Measurements from ENCODE around the gene GFM1. TPM values are rescaled to one million over a fixed set of nuclear protein-coding genes. Genes with fewer than 3 reads are reported as not detected.

The GFM1 gene
- total RNA-seq, 6 experiments from 2014 or later: 40.2 to 61.5 (median 43.8) TPM

DNA sequence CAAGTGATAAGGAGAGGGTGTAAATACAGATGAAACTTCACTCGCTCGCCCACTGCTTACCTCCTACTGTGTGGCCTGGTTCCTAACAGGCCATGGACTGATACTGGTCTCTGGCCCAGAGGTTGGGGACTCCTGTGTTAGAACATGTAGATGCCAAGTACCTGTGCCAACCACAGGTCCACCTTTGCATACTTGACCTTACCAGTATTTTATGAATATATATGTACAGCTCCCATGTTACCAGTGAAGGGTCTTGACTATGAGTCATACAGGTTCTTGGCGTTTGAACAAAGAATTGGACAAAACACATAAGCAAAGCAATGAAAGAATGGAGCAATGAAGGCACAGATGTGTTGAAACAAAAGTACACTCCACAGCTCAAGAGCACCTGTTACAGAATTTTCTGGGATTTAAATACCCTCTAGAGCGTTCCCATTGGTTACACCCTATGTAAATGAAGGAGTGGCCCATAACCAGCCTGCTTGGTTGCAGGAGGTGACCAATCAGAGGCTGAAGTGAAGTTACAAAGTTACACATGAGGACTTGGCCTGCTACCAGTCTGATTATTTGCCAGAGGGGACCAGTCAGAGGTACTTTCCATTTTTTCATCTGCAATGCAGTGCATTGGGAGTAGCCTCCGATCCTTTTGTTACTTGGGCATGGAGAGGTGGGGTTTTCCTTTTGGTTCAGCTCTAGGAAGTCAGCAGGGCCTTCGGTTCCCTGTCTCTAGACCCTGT, 1.7 kb upstream of the GFM1 start:
- H3K27me3 ChIP-seq: no peaks in the 10 kb centered on the region
- no peak for ATAC-seq
- H3K36me3 ChIP-seq: peaks cover 0 to 4% (median 0%) of the 10 kb centered on the region in 4 donors
- peaks cover 0 to 12% (median 5%) of the 10 kb centered on the region in 4 donors for H3K4me1 ChIP-seq
- no peak for DNase-seq
- TF ChIP-seq, protein P1, sequence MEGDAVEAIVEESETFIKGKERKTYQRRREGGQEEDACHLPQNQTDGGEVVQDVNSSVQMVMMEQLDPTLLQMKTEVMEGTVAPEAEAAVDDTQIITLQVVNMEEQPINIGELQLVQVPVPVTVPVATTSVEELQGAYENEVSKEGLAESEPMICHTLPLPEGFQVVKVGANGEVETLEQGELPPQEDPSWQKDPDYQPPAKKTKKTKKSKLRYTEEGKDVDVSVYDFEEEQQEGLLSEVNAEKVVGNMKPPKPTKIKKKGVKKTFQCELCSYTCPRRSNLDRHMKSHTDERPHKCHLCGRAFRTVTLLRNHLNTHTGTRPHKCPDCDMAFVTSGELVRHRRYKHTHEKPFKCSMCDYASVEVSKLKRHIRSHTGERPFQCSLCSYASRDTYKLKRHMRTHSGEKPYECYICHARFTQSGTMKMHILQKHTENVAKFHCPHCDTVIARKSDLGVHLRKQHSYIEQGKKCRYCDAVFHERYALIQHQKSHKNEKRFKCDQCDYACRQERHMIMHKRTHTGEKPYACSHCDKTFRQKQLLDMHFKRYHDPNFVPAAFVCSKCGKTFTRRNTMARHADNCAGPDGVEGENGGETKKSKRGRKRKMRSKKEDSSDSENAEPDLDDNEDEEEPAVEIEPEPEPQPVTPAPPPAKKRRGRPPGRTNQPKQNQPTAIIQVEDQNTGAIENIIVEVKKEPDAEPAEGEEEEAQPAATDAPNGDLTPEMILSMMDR (IDR thresholded peaks at IDR 0.05): no peak
- TF ChIP-seq POLR2A (IDR thresholded peaks at IDR 0.05): no peak
- intact Hi-C loops (cut with DNase I): no loop called here
- WGBS (ENCODE audit: insufficient coverage, low coverage, low lambda C conversion rate, missing lambda C conversion rate): 51% methylated on average over 5 of the region's 6 CpGs
- no peaks in the 10 kb centered on the region for H3K9me3 ChIP-seq
- no peak overlapping the region for H3K4me3 ChIP-seq
- no peak overlapping the region for H3K27ac ChIP-seq

DNA sequence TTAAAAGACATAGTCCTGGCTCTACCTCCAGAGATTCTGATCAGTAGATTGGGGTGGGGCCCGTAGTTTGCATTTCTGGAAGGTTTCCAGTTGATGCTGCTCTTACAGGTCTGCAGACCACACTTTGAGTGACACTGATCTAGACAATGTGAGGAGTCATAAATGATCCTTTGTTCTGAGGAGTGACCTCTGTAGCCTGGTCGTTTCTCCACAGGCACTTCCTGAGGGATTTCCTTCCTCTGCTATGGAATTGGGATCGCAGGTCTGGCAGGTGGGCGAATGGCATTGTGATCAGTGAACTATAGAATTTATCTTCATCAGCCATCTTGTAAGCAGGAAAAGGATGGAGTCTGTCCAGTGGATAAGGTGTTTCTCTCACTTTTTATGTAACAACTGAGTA, 5.5 kb downstream of the GFM1 start:
- no peak for DNase-seq
- peaks cover 0 to 48% (median 9%) of the 10 kb centered on the region in 4 donors for H3K36me3 ChIP-seq
- 46% methylated on average over 2 of the region's 4 CpGs for WGBS (ENCODE audit: insufficient coverage, low coverage, low lambda C conversion rate, missing lambda C conversion rate)

DNA sequence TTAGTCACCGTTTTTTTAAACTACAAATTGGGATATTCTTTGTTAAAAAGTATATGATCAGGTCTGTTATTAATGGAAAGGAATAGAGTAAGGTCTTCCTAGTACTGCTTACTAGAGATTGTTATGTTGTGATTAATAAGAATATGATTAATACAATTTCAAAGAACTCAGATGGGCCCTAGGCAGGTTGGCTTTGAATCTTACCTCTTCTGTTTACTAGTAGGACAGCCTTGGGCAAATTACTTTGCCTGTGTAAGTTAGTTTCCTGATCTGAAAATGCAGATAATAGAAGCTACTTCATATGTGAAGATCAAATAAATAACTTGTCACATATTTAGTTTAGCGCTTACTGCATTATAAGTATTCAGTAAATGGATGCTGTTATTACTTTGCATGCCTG, 6.9 kb downstream of the GFM1 start:
- Histone ChIP-seq H3K4me1 (no peaks in the 10 kb centered on the region), H3K27ac (no peak overlapping the region), H3K27me3 (no peaks in the 10 kb centered on the region), H3K9me3 (no peaks in the 10 kb centered on the region), H3K4me3 (no peak overlapping the region), H3K36me3 (peaks cover 0 to 52% (median 9%) of the 10 kb centered on the region in 4 donors)
- TF ChIP-seq, protein P1 (IDR thresholded peaks at IDR 0.05): no peak
- no peak for TF ChIP-seq POLR2A (IDR thresholded peaks at IDR 0.05)
- ATAC-seq (no peak), DNase-seq (no peak)
- WGBS (ENCODE audit: insufficient coverage, low coverage, low lambda C conversion rate, missing lambda C conversion rate): 91% methylated on average over 2 of the region's 2 CpGs
- intact Hi-C loops (cut with DNase I): no loop called here

More for the DNA sequence above, 5.5 kb downstream of the GFM1 start:
- no peaks in the 10 kb centered on the region for H3K27me3 ChIP-seq
- peaks cover 0 to 12% (median 5%) of the 10 kb centered on the region in 4 donors for H3K4me1 ChIP-seq
- intact Hi-C loops (cut with DNase I): no loop called here
- TF ChIP-seq, protein P1 (IDR thresholded peaks at IDR 0.05): no peak
- TF ChIP-seq POLR2A (IDR thresholded peaks at IDR 0.05): no peak
- H3K4me3 ChIP-seq: no peak overlapping the region
- H3K27ac ChIP-seq: no peak overlapping the region
- H3K9me3 ChIP-seq: no peaks in the 10 kb centered on the region
- peak in 2 of 4 donors; percentile 21 to 31 for ATAC-seq

DNA sequence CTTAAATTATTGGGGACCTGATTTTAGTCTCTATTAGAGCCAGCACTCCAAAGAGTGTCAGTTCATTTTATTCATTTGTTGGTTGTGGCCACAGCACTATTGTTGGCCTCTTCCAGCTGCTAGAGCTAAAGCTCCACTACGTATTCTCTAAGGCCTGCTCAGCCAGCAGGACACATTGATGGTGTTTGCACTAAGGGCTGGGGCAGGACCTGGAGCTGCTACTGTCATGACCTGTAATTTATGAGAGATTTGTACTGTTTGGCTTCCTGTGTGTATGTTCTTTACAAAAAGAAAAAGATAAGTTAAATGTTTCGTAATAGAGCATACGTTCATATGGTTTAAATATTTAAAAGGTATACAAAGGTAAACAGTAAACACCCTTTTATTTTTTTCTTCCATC, 8.1 kb downstream of the GFM1 start:
- H3K9me3 ChIP-seq: no peaks in the 10 kb centered on the region
- intact Hi-C loops (cut with DNase I): no loop called here
- H3K27me3 ChIP-seq: no peaks in the 10 kb centered on the region
- no peak for ATAC-seq
- DNase-seq: no peak
- H3K36me3 ChIP-seq: peaks cover 0 to 49% (median 9%) of the 10 kb centered on the region in 4 donors
- TF ChIP-seq, protein P1 (IDR thresholded peaks at IDR 0.05): no peak
- no peak for TF ChIP-seq POLR2A (IDR thresholded peaks at IDR 0.05)
- H3K27ac ChIP-seq: no peak overlapping the region
- H3K4me1 ChIP-seq: no peaks in the 10 kb centered on the region
- no peak overlapping the region for H3K4me3 ChIP-seq
- 66% methylated on average over 3 of the region's 3 CpGs for WGBS (ENCODE audit: insufficient coverage, low coverage, low lambda C conversion rate, missing lambda C conversion rate)

Measured in right lobe of liver (tissue), 6 donors.